Islet precursor cell (in vitro differentiated cells): ENCODE results near the gene PARP3.

Source experiments
- DNase-seq: peaks from one replicate; pipeline ENCODE4 v3.0.0-alpha.2; 2018

The PARP3 gene

DNA sequence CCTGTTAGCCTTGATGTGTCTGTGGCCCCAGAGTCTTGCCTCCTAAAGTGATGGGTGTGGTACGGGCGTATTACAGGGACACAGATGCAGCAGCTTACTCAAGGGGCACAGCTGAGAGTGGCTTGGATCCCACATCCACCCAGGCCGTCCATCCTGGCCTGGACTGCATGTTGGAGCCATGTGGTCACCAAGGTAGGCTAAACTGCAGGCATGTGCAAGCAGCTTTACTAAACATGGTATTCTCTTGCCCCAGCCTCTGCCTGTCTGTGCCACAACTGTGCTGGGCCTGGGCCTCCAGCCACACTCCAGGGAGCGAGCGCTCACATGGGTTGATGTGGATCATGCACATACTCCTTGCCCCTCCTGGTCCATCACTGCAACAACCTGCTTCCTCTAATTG is 7.0 kb downstream of the PARP3 start:
- DNase-seq: peak; percentile 32

DNA sequence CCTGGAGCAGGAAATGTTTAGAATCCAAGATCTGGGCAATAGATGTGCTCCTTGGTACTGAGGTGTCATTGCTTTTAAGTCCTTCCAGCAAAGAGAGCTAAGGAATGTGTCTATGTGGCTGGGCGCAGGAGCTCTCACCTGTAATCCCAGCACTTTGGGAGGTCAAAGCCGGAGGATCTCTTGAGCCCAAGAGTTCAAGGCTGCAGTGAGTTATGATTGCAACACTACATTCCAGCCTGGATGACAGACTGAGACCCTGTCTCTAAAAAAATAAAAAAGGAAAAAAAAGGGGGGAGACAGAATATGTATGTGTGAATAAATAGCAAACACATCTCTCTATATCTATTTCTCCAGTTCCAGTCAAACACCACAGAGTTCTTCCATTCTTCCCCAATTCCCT is 8.7 kb downstream of the PARP3 start:
- DNase-seq: no peak

DNA sequence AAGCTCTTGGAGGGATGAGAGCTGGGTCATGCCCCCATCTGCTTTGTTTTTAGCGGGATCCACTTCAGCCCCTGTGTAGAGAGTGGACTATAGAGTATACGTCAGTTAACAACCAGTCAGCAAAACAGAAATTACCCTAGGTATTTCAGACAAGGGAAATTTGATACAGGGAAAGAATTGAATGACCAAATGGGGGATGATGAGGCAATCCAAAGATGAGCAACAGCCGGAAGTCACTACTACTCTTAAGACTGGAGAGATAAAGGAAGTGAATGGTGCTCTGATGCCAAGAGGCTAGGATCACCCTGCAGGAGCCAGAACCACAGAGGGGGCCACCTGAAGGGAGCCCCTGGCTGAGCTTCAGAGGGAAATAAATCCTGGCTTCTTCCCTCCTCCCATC is 11.3 kb downstream of the PARP3 start:
- DNase-seq: no peak

DNA sequence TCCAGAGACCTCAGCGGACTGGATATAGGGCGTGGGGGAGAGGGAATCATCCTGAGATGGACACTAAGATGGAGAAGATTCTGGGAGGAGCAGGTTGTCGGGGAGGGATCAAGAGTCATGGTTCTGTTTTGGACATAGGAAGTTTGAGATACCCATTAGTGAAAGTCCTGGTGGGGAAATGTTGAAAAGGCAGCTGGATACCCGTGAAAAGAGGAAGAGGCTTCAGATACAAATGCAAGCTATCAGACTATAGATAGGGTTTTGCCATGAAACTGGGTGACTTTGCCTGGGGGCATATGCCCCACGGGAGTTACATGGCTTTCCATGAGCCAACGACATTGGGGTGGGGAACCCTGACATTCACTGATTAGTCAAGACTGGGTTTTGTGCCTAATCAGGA is 11.9 kb downstream of the PARP3 start:
- no peak for DNase-seq

DNA sequence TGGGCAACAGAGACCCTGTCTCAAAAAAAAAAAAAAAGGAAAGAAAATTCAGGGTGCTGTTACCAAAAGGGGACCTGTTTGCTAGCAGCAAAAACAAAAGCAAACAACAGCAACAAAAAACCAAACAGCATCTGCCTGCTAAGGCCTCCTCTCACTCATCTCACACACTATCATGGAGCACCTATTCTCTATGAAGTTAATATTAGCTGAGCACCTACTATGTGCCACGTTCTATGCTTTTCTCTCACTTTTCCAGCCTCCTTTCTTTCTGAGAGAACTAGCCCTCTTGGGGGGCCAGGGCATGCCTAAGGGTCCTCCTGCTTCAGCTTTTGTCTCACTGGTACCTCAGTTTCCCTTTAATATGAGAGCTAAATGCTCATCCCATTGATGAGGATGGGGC is 12.6 kb downstream of the PARP3 start:
- DNase-seq: no peak

DNA sequence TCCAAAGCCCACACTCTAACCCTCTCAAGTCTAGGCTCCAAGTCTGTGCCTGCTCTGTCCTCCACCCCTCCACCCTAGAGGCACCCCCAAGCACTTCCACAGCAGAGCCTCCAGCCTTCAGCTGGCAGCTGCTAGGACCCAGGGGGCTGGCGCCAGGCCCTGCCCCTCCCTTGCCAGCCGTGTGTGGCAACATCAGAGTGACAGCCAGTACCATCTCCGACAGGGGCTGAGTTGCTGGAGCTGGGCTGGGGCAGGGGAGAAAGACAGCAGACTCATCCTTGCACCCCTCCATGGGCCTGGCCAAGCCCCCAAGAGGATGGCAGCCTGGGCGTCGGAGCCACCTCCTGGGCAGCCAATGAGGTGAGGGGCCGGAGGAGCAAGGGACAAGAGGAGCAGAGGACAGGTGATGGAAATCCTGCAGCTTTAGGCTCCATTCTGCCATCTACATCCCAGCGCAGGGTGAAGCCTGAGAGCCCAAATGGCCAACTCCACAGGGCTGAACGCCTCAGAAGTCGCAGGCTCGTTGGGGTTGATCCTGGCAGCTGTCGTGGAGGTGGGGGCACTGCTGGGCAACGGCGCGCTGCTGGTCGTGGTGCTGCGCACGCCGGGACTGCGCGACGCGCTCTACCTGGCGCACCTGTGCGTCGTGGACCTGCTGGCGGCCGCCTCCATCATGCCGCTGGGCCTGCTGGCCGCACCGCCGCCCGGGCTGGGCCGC is 13.2 kb downstream of the PARP3 start, which contains the start of gene GPR62:
TSS of gene GPR62 (plus strand) at position 207 of the 718 bp plus-strand sequence. CDS start at position 479, 272 bp downstream.
- no peak for DNase-seq

DNA sequence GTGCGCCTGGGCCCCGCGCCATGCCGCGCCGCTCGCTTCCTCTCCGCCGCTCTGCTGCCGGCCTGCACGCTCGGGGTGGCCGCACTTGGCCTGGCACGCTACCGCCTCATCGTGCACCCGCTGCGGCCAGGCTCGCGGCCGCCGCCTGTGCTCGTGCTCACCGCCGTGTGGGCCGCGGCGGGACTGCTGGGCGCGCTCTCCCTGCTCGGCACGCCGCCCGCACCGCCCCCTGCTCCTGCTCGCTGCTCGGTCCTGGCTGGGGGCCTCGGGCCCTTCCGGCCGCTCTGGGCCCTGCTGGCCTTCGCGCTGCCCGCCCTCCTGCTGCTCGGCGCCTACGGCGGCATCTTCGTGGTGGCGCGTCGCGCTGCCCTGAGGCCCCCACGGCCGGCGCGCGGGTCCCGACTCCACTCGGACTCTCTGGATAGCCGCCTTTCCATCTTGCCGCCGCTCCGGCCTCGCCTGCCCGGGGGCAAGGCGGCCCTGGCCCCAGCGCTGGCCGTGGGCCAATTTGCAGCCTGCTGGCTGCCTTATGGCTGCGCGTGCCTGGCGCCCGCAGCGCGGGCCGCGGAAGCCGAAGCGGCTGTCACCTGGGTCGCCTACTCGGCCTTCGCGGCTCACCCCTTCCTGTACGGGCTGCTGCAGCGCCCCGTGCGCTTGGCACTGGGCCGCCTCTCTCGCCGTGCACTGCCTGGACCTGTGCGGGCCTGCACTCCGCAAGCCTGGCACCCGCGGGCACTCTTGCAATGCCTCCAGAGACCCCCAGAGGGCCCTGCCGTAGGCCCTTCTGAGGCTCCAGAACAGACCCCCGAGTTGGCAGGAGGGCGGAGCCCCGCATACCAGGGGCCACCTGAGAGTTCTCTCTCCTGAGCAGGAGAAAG is 14.0 kb downstream of the PARP3 start:
- peak; percentile 87 for DNase-seq

DNA sequence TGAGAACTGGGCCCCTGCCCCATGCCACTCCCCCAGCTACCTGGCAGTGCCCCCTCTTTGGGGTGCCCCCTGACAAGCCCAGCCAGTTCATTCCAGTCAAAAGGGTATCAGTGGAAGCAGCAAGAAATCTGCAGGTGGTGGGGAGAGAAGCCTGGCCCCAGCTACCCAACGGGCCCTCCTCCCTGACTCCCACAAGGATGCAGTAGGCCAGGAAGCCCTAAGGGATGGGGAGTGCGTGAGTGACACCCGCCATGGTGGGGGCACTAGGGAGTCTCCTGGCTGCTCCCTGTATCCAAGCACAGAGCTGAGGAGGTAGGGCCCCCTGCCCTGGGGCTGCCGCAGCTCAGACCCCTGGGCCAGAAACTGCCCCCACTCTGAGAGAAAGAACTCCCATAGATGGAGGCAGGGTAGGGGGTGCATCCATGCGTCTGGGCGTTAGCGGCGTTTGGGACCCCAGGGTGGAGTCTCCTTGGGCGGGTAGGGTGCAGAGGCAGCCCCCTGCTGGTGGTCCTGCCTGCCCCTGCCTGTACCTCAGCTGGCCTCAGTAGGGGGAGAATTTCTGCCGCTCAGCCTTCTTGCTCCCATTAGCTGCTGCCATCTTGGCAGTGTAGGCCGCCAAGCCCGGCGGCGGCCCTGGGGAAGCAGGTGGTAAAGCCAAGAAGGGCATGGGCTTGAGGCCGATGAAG is 15.5 kb downstream of the PARP3 start:
- DNase-seq: no peak

DNA sequence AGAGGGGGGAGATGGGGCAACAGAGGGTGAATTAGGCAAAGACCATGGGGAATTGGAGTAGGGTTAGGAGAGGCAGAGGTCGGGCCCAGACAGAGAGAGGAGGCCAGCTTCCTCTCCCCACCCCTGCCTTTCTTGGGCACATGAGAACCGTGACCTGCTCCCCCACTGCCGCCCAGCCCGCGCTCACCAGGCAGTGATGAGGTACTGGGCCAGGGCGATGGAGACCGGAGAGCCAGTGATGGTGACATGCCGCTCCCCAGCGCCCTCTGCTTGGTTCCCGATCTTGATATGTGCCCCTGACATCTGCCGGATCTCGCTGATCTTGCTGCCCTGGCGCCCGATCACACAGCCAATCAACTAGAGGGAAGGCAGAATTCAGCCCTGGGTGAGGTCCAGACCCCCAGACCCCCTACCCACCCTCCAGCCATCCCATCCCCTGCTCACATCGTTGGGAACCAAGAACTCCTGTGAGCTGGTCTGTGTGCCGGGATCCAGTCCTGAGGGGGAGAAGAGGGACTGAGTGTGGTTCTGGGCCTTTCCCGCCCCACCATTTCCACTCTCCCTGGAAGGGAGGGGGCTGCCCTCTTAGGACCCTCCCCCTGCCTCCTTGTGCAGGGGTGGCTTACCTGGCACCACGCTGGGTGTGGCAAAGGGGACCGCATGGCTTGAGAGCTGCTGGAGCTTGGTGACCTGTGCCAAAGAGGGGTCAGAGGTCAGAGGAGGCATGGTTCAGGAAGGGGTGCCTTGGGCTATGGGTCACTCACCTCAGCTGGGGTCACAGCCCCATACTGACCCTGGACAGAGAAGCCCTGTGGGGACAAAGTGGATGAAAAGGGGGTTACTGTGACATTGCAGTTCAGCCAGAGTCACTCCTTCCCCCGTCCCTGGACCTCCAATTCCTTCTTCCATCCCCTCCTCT is 16.7 kb downstream of the PARP3 start:
- no peak for DNase-seq

DNA sequence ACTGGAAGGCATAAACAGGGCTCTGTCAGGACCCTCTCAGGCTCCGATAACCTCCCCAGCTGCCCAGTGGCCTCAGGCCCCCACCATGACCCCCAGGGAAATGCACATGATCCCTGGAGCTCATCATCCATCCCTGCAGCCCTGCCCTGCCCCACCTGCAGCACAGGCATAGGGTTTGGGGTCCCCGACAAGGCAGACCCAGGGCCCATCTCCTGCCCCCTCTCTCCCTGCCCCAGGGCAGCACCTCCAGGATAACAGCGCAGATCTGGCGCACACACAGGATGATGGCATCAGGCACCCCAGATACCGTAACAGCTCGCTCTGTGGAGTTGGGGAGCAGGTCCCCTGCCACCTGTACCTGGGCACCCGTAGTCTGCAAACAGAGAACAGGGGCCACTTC is 17.5 kb downstream of the PARP3 start:
- no peak for DNase-seq

DNA sequence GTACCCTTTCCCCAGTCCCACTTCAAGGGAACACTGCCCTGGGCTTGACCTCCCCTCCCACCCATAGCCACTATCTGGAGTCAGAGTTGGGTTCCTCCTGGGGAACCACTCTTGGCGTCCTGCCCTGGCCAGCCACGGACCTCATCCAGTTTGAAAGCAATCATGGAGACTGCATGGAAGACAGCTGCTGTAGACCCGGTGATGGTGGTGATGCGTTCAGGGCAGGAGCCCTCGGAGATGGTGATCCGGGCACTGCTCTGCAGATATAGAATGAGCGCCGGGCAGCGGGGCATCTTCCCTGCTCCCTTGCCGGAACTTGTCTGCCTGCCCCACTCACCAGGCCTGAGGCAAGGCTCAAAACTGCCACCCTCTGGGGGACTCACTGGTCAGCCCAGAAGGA is 18.2 kb downstream of the PARP3 start:
- no peak for DNase-seq

DNA sequence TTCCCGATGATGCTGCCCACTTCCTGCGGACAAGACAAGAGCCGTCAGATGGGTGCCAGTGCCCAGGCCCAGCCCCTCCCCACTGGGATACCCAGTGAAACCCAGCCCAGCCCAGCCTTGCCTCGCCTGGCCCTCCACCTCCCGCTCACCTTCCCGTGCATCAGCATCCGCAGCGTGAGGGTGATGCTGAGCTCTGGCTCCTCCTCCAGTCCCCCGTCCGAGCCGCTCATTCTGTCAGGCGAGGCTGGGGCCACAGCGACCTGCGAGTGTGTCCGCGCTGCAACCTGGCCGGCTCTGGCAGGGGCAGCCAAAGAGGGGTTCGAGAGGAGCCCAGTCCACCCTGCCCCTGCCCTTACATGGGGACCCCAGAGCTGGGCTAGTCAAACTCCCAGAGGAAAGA is 18.8 kb downstream of the PARP3 start:
- no peak for DNase-seq

DNA sequence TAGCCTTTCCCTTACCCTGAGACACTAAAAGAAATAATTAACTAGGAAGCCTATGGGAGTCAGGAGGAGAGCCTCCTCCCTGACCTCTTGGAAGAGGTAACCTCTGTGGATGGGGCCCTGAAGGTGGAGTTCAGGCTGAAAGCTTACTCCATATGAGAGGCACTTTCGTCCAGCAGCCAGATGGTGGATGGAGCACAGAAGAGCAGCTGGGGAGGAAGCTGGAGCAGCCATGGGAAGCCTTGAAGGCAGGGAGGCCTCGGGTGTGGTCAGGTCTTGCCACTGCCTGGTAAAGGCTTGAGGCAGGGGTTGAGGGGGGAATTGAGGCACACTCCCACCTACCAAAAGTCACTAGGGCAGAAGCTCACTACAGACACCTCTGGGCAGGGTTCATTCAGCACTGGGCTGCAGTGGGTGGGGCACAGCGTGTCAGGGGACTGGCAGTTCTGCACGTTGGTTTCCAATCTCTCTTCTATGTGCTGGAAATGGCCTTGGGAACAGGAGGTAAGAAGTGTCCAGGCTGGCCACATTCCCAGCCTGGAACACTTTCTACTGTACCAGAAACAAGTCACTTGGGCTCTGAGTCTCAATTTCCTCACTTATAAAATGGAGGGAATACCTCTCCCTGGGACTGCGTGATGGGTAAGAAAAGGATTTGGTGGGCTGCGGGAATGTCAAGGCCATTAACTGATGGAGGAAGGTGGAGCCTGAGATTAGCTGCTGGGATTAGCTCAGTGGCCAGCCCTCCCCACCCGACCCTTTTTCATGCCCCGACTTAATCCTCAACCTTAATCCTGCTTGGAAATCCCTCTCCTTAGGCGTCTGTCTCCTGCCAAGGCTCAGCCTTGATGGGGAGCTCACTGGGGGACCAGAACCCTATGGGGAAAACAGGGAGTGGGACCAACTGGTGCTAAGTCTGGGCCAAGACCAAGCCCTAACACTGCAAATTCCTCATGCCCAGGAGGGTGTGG is 19.7 kb downstream of the PARP3 start:
- no peak for DNase-seq

DNA sequence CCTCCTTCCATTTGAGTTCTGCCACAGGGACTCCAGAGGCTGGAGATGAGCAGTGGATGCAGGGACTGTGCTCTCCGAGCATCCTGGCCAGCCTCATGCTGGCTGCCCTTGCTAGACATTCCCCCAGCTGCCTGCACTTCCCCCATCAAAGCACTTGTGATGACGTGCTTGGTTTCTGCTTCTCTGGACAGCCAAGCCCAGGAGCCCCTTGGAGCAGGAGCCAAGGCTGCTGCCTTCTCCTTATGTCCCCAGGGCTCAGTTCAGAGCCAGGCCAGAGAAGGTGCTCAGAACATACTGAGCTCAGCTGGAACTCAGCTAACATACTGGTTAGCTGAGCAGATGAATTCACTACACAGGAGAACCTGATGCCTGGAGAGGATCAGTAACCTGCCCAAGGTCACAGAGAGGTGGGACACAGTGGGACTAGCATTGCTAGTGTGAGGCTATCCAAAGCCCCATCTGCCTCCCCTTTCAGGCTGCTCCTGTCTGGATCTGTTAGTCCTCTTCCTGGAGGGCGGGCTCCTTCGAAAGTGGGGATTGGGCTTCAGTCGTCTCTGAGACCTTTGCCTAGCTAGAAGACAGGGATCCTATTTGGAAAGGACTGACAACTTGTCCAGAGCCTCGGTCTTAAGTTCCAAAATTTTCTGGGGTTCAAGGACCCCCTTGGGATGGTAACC is 20.8 kb downstream of the PARP3 start:
- DNase-seq: no peak

DNA sequence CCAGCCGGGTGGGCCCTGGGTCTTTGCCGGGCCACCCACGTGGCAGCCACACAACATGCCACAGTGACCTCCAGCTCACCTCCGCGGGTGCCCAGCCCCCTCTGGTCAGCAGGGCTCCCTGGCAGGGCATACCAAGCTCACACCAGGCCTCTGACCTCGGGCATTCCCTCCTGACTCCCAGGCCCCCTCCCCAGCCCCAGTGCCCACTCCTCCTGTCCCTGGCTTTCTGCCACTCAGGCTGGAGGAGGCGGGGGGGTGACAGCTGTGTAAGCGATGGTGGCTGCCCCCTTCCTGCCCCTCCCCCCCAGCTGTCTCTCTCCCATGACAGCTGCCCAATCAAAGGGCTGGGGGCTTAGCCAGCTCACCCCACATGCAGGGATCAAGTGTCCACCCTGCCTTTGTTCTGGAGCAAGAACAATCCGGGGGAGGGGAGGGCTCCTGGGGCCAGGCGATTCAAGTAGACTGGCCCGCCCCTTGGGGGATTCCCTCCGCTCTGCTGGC is 21.8 kb downstream of the PARP3 start:
- no peak for DNase-seq

DNA sequence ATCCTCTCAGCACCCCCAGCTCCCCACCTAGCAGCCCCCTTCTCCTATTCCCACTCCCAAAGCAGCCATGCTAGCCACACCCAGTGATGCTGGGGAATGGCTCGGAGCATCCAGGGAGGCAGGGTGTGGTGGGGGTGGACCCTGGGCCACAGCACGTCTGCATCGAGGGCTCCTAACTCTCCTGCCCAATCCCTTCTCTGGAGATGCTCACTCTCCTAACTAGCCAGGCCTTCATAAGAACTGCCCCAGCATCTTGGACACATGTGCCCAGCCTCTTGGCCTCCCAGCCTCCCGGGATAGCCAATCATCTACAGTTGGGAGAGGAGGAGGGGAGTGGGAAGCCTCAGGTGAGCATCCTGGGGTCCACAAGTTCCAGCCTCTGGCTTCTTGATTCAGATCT is 22.4 kb downstream of the PARP3 start:
- DNase-seq: no peak

DNA sequence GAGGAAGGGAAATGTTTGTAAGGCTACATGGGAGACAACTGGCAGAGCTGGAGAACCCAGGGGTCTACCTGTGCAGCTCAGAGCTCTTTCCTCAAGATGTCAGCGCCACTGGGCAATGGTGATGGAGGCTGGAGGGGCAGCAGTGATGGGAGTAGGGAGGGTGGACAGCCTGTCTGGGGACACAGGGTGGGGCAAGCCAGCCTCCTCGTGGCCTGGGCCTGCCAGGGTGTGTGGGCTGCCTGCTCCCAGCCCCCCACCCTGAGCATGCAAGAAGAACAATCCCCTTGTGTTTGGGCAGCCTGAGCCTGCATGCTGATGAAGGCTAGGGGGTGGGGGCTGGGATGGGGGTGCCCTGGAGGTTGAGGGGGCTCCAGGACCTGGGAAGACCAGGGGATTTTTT is 23.9 kb downstream of the PARP3 start:
- no peak for DNase-seq

DNA sequence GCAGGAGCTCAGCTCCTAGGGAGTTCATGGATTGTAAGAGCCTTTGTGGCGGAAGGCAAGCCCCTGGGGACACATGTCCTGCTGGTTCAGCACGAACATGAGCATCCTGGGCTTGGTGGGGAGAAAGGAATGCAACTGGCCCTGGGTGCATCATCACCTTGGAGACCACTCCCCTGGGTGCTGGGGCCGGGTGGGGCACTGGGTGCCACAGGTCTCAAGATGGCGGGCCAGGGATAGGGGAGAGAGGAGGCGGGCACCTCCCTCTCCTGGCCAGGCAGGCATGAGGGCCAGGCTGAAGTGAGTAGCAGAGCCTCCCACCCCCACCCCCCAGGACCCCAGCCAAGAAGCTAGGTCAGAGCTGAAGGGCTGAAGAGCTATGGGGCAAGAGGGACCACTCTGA is 24.3 kb downstream of the PARP3 start:
- no peak for DNase-seq

DNA sequence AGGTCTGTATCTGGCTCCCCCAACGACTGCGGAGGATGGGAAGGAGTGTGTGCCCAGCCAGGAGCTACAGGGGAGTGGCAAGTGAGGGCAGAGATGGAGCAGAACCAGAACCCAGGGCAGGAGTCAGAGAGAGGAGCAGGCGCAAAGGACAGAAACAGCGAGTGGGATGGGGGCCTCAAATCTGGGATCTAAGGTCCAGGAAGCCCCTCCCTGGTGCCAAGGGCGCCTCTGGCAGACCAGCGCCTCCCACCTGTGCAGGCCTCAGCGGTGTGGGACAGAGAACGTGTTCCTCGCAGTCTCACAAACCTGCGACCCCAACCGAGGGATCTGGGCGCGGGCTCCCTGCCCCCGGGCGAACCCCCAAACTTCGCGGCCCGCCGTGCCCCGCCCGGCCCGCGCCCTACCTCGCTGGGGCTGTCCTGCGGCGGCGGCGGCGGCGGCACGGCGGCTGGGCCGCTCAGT is 24.8 kb downstream of the PARP3 start:
- DNase-seq: no peak

DNA sequence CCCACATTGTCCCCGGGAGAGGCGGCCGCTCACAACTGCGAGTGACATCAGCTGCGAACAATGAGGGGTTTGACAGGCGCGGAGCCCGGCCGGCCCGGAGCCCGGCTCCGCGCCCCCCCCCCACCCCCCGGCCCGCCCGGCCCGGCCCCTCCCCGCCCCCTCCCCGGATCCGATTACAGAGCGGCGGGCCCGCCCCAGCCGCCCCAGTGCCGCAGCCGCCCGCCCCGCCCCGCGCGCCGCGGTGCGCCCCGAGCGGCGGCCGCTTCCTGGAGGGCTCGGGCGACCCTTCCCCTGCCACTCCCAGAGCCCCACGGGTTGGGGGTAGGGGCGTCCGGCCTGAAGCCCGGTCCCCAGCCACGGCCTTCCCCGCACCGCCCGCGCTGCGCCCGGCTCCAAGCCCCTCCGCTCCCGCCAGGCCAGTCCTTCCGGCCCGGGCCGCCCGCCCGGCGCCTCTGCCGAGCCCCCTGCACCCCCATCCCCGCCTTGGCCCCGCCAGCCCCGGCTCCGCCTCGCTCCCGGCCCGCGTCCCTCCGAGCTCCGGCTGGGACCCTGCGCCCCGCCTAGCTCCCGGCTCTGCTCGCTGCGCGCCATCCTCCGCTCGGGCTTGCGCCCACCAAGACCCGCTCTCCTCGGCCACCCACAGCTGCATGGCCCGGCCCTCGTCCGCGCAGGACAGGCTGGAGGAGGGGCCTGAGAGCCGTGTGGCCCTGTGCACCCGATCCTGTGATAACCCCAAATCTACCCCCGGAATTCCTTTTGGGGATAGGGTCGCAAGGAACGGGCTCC is 25.4 kb downstream of the PARP3 start, which contains the start of gene PCBP4:
TSS of gene PCBP4 (minus strand) at position 71 of the 786 bp plus-strand sequence. CDS start 6,214 bp downstream, outside the sequence.
- peak; percentile 91 for DNase-seq
